Type B pancreatic cell (in vitro differentiated cells): ENCODE results near the gene PLEKHS1. TPM values are rescaled to one million over a fixed set of nuclear protein-coding genes. Genes with fewer than 3 reads are reported as not detected.

Experiments used
- DNase-seq: peaks from one replicate; pipeline ENCODE4 v3.0.0; 2021; ENCODE audit warnings: mixed read lengths; ENCODE audit not compliant: unreplicated experiment; ENCODE audit errors: extremely low spot score
- H3K27ac Mint-ChIP-seq: 2 replicates; pipeline ENCODE4 v1.8.0; 2021; ENCODE audit warnings: mild to moderate bottlenecking, mixed read lengths
- H3K27me3 Mint-ChIP-seq: 2 replicates; pipeline ENCODE4 v1.8.0; 2021; ENCODE audit warnings: mixed read lengths
- H3K36me3 Mint-ChIP-seq: 2 replicates; pipeline ENCODE4 v1.8.0; 2021; ENCODE audit warnings: mixed read lengths
- H3K4me1 Mint-ChIP-seq: one replicate; pipeline ENCODE4 v1.8.0; 2021; ENCODE audit warnings: mixed read lengths; ENCODE audit not compliant: unreplicated experiment
- H3K4me3 Mint-ChIP-seq: 2 replicates; pipeline ENCODE4 v1.8.0; 2021; ENCODE audit warnings: mild to moderate bottlenecking, mixed read lengths
- H3K9me3 Mint-ChIP-seq: 2 replicates; pipeline ENCODE4 v1.8.0; 2021; ENCODE audit warnings: mixed read lengths
- total RNA-seq: library from RNA; stranded (reverse); gene quantifications from 2 replicates; pipeline ENCODE4 v1.2.1, GENCODE V29; 2021; ENCODE audit warnings: low replicate concordance
- TF ChIP-seq, protein P1 (sequence below): fragments of 200-600 bp; sonication (generic); conservative IDR thresholded peaks from 2 replicates; pipeline ENCODE4 v1.5.0; 2021; ENCODE audit warnings: antibody characterized with exemption, mild to moderate bottlenecking

PLEKHS1 gene
- total RNA-seq, 1 donor from 2014 or later: 0.12 TPM

DNA sequence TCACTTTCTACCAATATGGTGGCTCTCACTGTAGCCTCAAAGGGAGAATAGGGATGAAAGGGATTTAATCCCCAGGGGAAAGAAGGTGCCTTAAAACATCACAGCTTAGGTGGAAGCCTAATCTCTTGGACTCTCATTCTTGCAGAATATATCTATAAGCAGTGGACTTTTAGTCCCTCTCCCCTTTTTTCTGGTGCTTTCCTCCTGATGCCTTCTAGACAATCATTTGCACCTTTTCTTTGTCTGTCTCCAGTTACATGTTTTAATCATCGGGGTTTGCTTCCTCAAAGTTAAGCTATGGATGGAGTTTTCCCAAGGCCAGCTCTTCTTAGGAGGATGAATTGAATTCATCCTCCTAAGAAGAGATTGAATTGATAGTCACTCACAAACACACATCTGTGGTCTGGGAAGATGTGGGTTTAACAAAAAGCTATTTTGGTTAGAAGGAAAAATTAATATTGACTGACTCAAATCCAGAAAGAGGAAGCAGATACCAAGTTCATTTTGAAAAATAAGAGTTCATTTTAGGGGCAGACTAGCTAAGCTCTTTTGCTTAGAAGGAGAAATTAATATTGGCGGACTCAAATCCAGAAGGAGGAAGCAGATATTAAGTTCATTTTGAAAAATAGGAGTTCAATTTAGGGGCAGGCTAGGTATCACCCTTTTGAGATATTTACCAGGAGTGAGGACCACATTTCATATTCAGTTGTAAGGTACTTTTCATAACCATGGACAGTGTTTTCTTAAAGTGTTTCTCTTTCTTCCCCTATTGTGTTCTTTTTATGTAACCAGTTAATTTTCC is 35.2 kb upstream of the PLEKHS1 start:
- DNase-seq: no peak
- Mint-ChIP-seq H3K4me1 (peaks cover 7% of the 10 kb centered on the region), H3K4me3 (no peak overlapping the region), H3K36me3 (peaks cover 7% of the 10 kb centered on the region), H3K9me3 (no peaks in the 10 kb centered on the region), H3K27me3 (no peaks in the 10 kb centered on the region), H3K27ac (no peak overlapping the region)
- TF ChIP-seq, protein P1, sequence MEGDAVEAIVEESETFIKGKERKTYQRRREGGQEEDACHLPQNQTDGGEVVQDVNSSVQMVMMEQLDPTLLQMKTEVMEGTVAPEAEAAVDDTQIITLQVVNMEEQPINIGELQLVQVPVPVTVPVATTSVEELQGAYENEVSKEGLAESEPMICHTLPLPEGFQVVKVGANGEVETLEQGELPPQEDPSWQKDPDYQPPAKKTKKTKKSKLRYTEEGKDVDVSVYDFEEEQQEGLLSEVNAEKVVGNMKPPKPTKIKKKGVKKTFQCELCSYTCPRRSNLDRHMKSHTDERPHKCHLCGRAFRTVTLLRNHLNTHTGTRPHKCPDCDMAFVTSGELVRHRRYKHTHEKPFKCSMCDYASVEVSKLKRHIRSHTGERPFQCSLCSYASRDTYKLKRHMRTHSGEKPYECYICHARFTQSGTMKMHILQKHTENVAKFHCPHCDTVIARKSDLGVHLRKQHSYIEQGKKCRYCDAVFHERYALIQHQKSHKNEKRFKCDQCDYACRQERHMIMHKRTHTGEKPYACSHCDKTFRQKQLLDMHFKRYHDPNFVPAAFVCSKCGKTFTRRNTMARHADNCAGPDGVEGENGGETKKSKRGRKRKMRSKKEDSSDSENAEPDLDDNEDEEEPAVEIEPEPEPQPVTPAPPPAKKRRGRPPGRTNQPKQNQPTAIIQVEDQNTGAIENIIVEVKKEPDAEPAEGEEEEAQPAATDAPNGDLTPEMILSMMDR: no peak

DNA sequence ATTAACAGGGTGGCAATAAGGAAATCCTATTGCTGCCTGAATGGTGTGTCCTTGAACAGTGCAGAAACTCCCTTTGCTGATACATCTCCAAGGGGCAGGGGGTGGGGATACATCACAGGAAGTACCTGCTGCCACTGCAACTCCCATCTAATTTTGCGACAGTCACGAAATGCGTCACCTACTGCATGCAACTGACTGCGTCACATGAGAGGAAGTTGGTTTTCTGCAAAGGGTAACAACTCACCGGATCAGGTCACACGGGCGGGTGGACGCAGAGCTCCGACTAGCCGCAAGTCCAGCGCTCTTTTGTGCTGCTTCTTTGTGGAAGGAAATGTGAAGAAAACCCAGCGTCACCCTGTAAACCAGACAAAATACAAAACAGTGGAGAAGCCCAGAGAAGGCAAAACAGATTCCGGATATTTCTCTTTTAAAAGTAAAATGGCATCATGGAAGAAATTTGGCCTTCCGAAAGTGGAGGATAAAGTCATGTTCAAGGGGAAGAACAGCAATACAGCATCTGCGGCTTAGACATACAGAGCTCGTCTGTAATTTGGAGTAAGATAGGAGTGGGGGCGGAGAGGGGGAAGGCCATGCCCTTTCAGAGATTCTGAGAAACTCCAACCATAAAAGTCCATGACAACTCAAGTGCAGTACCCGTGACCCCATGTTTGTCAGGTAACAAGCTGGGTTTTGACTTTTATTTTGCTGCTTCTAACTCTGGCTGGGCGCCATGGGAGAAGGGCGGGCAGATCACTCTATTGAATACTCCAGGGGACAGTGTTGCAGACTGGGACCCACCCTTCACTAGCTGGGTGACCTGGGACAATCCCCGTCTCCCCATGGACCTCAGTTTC is 32.3 kb upstream of the PLEKHS1 start:
- TF ChIP-seq, protein P1: no peak
- Mint-ChIP-seq H3K36me3 (peaks cover 16% of the 10 kb centered on the region), H3K27me3 (no peaks in the 10 kb centered on the region), H3K9me3 (no peaks in the 10 kb centered on the region), H3K4me3 (no peak overlapping the region), H3K27ac (no peak overlapping the region), H3K4me1 (no peaks in the 10 kb centered on the region)
- no peak for DNase-seq

DNA sequence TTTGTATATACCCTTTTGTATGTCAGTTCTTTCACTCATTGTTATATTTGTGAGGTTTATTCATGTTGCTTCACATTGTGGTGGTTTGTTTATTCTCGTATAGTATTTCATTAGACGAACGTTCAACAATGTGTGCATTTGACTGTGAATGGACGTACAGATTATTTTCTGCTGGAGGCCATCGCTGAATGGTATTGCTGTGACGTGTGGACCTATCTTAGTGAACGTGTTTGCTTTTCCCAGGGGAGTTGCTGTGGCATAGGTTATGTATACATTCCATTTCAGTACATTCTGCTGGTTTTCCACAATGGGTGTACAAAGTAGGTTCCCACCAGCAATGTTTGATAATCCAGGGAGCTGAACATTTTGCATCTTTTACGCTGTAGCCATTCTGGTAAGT is 31.1 kb upstream of the PLEKHS1 start:
- H3K27ac Mint-ChIP-seq: no peak overlapping the region
- peaks cover 24% of the 10 kb centered on the region for H3K36me3 Mint-ChIP-seq
- no peak overlapping the region for H3K4me3 Mint-ChIP-seq
- TF ChIP-seq, protein P1: no peak
- no peaks in the 10 kb centered on the region for H3K9me3 Mint-ChIP-seq
- no peak for DNase-seq
- no peaks in the 10 kb centered on the region for H3K27me3 Mint-ChIP-seq
- H3K4me1 Mint-ChIP-seq: no peaks in the 10 kb centered on the region

DNA sequence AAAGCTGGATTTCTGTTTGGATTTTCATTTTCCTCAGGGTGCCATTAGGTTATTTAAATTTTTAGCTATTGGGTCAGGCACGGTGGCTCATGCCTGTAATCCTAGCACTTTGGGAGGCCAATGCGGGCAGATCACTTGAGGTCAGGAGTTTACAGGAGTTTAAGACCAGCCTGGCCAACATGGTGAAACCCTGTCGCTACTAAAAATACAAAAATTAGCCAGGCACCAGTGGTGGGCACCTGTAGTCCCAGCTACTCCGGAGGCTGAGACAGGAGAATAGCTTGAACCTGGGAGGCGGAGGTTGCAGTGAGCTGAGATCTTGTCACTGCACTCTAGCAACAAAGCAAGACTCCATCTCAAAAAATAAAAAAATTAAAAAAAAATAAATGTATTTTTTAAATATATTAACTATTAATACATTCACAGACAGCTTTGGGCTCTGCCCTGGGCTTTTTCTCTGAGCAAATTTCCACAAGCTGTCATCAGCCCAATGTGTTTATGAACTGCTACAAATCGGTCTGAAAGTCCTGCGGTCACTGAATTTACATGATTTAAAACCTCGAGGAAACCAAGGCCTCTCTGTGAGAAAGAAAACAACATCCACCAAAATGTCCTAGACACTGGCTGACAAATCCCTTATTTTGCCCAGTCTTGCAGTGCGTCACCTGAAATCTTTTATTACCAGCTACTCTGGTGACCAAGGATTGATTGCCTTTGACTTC is 19.2 kb upstream of the PLEKHS1 start:
- H3K9me3 Mint-ChIP-seq: no peaks in the 10 kb centered on the region
- no peak overlapping the region for H3K27ac Mint-ChIP-seq
- H3K4me1 Mint-ChIP-seq: no peaks in the 10 kb centered on the region
- H3K27me3 Mint-ChIP-seq: peaks cover 3% of the 10 kb centered on the region
- H3K4me3 Mint-ChIP-seq: no peak overlapping the region
- DNase-seq: no peak
- TF ChIP-seq, protein P1: no peak
- H3K36me3 Mint-ChIP-seq: peaks cover 23% of the 10 kb centered on the region

DNA sequence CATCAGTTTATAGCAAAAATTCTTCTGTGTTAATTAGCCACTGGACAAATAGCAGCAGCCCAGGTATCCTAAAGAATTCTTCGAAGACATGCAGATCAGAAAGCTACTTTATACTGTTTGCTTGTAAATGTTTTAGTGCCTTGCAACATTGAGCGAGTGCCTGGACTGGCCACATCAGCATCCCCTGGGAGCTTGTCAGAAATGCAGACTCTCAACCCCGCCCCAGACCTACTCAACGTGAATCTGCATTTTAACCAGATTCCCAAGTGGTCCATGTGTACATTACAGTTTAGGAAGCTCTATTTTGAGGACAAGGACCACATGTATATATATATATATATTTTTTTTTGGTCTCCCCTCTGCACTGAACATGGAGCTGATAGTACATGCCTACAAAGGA is 18.5 kb upstream of the PLEKHS1 start:
- Mint-ChIP-seq H3K4me3 (no peak overlapping the region), H3K27ac (no peak overlapping the region), H3K27me3 (peaks cover 4% of the 10 kb centered on the region), H3K9me3 (no peaks in the 10 kb centered on the region), H3K36me3 (peaks cover 20% of the 10 kb centered on the region), H3K4me1 (no peaks in the 10 kb centered on the region)
- TF ChIP-seq, protein P1: no peak
- DNase-seq: no peak
